ENCODE measurements around the gene PDIK1L. TPM values are rescaled to one million over a fixed set of nuclear protein-coding genes. Genes with fewer than 3 reads are reported as not detected.

The PDIK1L gene
- total RNA-seq, 1 donor from 2014 or later = 4.2 TPM

GRCh38 chr1:26121854-26122773 is 10.5 kb downstream of the PDIK1L start:
- DNase-seq (ENCODE audit: low read depth in 2 of 2) = no peak

- DNase-seq (ENCODE audit: low read depth in 2 of 2) = peak in 1 of 2 donors; percentile 45
Measured at GRCh38 chr1:26122988-26123973, 11.7 kb downstream of the PDIK1L start.

- no peak for DNase-seq (ENCODE audit: low read depth in 2 of 2)
Measured at GRCh38 chr1:26124418-26125331, 13.1 kb downstream of the PDIK1L start.

GRCh38 chr1:26125382-26125781 is 13.8 kb downstream of the PDIK1L start:
- DNase-seq (ENCODE audit: low read depth in 2 of 2) = no peak

GRCh38 chr1:26125946-26126320 is 14.3 kb downstream of the PDIK1L start:
- no peak for DNase-seq (ENCODE audit: low read depth in 2 of 2)

- no peak for DNase-seq (ENCODE audit: low read depth in 2 of 2)
Measured at GRCh38 chr1:26126321-26127084, 14.9 kb downstream of the PDIK1L start.

- peak in 1 of 2 donors; percentile 43 for DNase-seq (ENCODE audit: low read depth in 2 of 2)
Measured at GRCh38 chr1:26127235-26128163, 15.9 kb downstream of the PDIK1L start.

GRCh38 chr1:26129778-26130177 is 18.2 kb downstream of the PDIK1L start:
- DNase-seq (ENCODE audit: low read depth in 2 of 2) = no peak

- no peak for DNase-seq (ENCODE audit: low read depth in 2 of 2)
Measured at GRCh38 chr1:26130695-26131094, 19.1 kb downstream of the PDIK1L start.

- no peak for DNase-seq (ENCODE audit: low read depth in 2 of 2)
Measured at GRCh38 chr1:26132128-26132833, 20.7 kb downstream of the PDIK1L start.

GRCh38 chr1:26132834-26133167 is 21.2 kb downstream of the PDIK1L start:
- no peak for DNase-seq (ENCODE audit: low read depth in 2 of 2)

- no peak for DNase-seq (ENCODE audit: low read depth in 2 of 2)
Measured at GRCh38 chr1:26134466-26134865, 22.8 kb downstream of the PDIK1L start.

- no peak for DNase-seq (ENCODE audit: low read depth in 2 of 2)
Measured at GRCh38 chr1:26138974-26139558, 27.4 kb downstream of the PDIK1L start.

- DNase-seq (ENCODE audit: low read depth in 2 of 2) = no peak
Measured at GRCh38 chr1:26142159-26142558, 30.5 kb downstream of the PDIK1L start.

GRCh38 chr1:26145041-26145959 is 33.7 kb downstream of the PDIK1L start:
- DNase-seq (ENCODE audit: low read depth in 2 of 2) = peak; percentile 73 to 87

GRCh38 chr1:26145960-26146294 is 34.3 kb downstream of the PDIK1L start:
- DNase-seq (ENCODE audit: low read depth in 2 of 2) = no peak

GRCh38 chr1:26148887-26149286 is 37.3 kb downstream of the PDIK1L start:
- no peak for DNase-seq (ENCODE audit: low read depth in 2 of 2)
